ENCODE measurements around the gene SLC5A11. TPM values are rescaled to one million over a fixed set of nuclear protein-coding genes. Genes with fewer than 3 reads are reported as not detected.

SLC5A11 gene
- total RNA-seq, 2 experiments from 2014 or later, result 0.12 TPM; not detected in 1

DNA sequence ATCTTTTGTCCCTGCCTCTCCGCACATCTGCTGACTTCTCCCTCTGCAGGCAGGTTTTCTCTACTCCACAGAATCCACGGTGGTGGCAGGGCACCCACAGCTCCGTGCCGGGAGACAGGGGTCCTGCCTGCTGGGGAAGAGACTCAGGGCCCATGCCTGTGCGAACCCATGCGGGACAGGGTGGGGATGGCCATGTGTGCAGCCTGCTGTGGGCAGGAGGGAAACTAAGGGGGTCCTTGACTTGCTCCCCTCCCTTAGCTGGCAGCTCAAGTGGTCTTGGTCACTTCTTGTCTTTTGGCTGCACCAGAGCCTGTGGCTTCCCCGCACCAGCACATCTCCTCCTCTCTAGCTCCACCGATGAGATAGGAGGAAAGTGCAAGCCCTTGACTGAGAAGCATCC is 69.8 kb downstream of the SLC5A11 start:
- Mint-ChIP-seq H3K36me3 (peaks cover 5% of the 10 kb centered on the region), H3K4me1 (ENCODE audit: low read depth) (no peaks in the 10 kb centered on the region), H3K27ac (no peak overlapping the region), H3K9me3 (no peaks in the 10 kb centered on the region), H3K27me3 (no peaks in the 10 kb centered on the region), H3K4me3 (no peak overlapping the region)
- ChIA-PET POLR2A (interaction anchor here (0.6 kb wide), 1 partner anchor 315 kb away, joined by 3 read pairs; no protein-coding TSS in a partner anchor), CTCF (interaction anchor here (0.7 kb wide), 1 partner anchor 8 kb away, joined by 3 read pairs; no protein-coding TSS in a partner anchor)
- DNase-seq, result no peak
- intact Hi-C loops (cut with micrococcal nuclease), result no loop called here

DNA sequence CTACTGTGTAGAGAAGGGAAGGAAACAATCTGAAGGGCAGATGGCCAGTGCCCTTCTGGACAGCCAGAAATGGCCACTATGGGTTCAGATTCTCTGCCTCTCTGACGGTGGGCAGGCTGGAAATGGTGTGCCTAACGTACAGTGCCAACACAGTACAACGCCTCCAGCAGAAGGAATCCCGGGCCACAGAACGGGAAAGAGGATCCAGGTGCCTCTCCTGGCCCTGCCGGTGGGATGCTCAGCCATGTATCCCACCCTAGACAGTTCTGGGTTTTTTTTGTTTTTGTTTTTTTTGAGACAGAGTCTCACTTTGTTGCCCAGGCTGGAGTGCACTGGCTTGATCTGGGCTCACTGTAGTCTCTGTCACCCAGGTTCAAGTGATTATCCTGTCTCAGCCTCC is 71.5 kb downstream of the SLC5A11 start:
- Mint-ChIP-seq H3K27ac (no peak overlapping the region), H3K36me3 (peaks cover 11% of the 10 kb centered on the region), H3K4me3 (no peak overlapping the region), H3K4me1 (ENCODE audit: low read depth) (peaks cover 8% of the 10 kb centered on the region), H3K27me3 (no peaks in the 10 kb centered on the region), H3K9me3 (no peaks in the 10 kb centered on the region)
- intact Hi-C loops (cut with micrococcal nuclease), result no loop called here
- CTCF ChIA-PET, result no interaction called here
- POLR2A ChIA-PET, result no interaction called here
- DNase-seq, result no peak

- Mint-ChIP-seq H3K4me1 (ENCODE audit: low read depth) (peaks cover 9% of the 10 kb centered on the region), H3K27ac (no peak overlapping the region), H3K4me3 (no peak overlapping the region), H3K36me3 (peaks cover 13% of the 10 kb centered on the region), H3K9me3 (no peaks in the 10 kb centered on the region), H3K27me3 (no peaks in the 10 kb centered on the region)
- CTCF ChIA-PET, result no interaction called here
- intact Hi-C loops (cut with micrococcal nuclease), result no loop called here
- POLR2A ChIA-PET, result no interaction called here
- DNase-seq, result no peak
Observed at GRCh38 chr16:24917891-24918290, 72.1 kb downstream of the SLC5A11 start.

DNA sequence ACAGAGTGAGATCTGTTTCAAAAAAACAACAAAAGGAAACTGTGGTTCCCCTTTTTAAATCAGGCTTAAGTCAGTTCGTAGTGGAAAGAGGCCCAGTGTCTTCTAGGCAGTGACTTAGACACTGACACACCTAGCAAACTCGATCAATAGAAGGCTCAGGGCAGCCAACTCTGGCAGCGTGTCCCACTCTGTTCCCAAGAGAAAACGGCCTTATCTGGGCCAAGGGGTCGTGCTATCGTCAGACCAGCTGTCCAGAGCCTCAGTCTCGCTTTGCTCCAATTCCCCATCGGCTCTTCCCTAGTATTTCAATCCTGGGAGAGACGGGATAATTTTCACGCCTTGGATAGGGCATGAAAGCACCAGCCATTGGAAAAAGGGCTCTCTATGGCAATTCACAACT is 72.9 kb downstream of the SLC5A11 start:
- no peaks in the 10 kb centered on the region for H3K9me3 Mint-ChIP-seq
- H3K36me3 Mint-ChIP-seq, result peaks cover 15% of the 10 kb centered on the region
- no peak for DNase-seq
- H3K27ac Mint-ChIP-seq, result no peak overlapping the region
- no peak overlapping the region for H3K4me3 Mint-ChIP-seq
- H3K27me3 Mint-ChIP-seq, result no peaks in the 10 kb centered on the region
- intact Hi-C loops (cut with micrococcal nuclease), result no loop called here
- CTCF ChIA-PET, result no interaction called here
- POLR2A ChIA-PET, result interaction anchor here (0.7 kb wide), 1 partner anchor 76 kb away, joined by 3 read pairs; no protein-coding TSS in a partner anchor
- H3K4me1 Mint-ChIP-seq (ENCODE audit: low read depth), result peaks cover 10% of the 10 kb centered on the region

GRCh38 chr16:24919536-24919935 is 73.8 kb downstream of the SLC5A11 start:
- Mint-ChIP-seq H3K4me1 (ENCODE audit: low read depth) (peaks cover 10% of the 10 kb centered on the region), H3K9me3 (no peaks in the 10 kb centered on the region), H3K36me3 (peaks cover 15% of the 10 kb centered on the region), H3K27me3 (no peaks in the 10 kb centered on the region), H3K27ac (no peak overlapping the region), H3K4me3 (no peak overlapping the region)
- intact Hi-C loops (cut with micrococcal nuclease), result no loop called here
- CTCF ChIA-PET, result no interaction called here
- no peak for DNase-seq
- POLR2A ChIA-PET, result no interaction called here

DNA sequence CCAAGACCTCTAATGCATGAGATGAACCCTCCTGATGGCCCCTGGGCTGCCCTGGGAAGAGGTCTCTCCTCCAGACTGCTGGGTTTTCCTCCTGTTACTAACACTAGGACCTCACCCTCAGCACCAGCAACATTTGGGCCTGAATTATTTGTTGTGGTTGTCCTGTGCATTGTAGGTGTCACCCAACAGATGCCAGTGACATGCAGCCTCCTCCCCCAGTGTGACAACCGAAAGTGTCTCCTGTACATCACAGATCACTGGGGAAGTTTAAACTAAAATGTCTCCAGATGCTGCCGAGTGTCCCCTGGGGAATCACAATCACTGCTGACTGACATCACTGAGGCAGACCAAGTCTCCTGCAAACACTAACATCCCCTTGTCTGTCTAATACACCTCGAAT is 74.8 kb downstream of the SLC5A11 start:
- ChIA-PET POLR2A (no interaction called here), CTCF (no interaction called here)
- H3K27me3 Mint-ChIP-seq, result no peaks in the 10 kb centered on the region
- H3K36me3 Mint-ChIP-seq, result peaks cover 15% of the 10 kb centered on the region
- no peak overlapping the region for H3K27ac Mint-ChIP-seq
- peaks cover 10% of the 10 kb centered on the region for H3K4me1 Mint-ChIP-seq (ENCODE audit: low read depth)
- no peak overlapping the region for H3K4me3 Mint-ChIP-seq
- DNase-seq, result no peak
- no peaks in the 10 kb centered on the region for H3K9me3 Mint-ChIP-seq
- intact Hi-C loops (cut with micrococcal nuclease), result no loop called here

DNA sequence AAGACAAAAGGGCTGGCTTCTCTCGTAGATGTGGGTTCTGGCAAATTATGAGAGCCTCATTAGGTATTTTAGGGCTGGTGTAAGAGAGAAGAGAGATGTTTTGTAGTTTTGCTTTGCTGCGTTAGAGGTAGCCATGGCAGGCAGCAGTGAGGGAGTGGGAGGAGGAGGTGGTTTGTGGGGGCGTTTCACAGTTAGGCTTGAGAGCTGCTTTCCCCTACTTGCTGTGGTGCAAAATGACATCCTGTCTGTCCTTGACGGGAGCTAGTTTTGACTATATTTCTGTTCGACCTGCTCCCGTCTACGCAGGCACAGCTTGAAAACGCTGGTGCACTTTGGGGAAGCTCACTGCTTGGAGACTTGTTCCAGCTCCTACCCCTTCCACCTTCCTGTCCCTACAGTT is 75.5 kb downstream of the SLC5A11 start:
- CTCF ChIA-PET, result interaction anchor here (1.0 kb wide), 1 partner anchor 15 kb away, joined by 5 read pairs; no protein-coding TSS in a partner anchor
- H3K36me3 Mint-ChIP-seq, result peaks cover 15% of the 10 kb centered on the region
- H3K27me3 Mint-ChIP-seq, result no peaks in the 10 kb centered on the region
- POLR2A ChIA-PET, result no interaction called here
- H3K27ac Mint-ChIP-seq, result no peak overlapping the region
- intact Hi-C loops (cut with micrococcal nuclease), result no loop called here
- H3K9me3 Mint-ChIP-seq, result no peaks in the 10 kb centered on the region
- no peak overlapping the region for H3K4me3 Mint-ChIP-seq
- DNase-seq, result peak; percentile 16
- peaks cover 10% of the 10 kb centered on the region for H3K4me1 Mint-ChIP-seq (ENCODE audit: low read depth)

GRCh38 chr16:24925163-24925562 is 79.4 kb downstream of the SLC5A11 start:
- Mint-ChIP-seq H3K27ac (no peak overlapping the region), H3K4me1 (ENCODE audit: low read depth) (peaks cover 10% of the 10 kb centered on the region), H3K4me3 (no peak overlapping the region), H3K27me3 (no peaks in the 10 kb centered on the region), H3K36me3 (peaks cover 15% of the 10 kb centered on the region), H3K9me3 (no peaks in the 10 kb centered on the region)
- DNase-seq, result no peak
- CTCF ChIA-PET, result interaction anchor here (0.6 kb wide), 1 partner anchor 19 kb away, joined by 5 read pairs; no protein-coding TSS in a partner anchor
- intact Hi-C loops (cut with micrococcal nuclease), result no loop called here
- POLR2A ChIA-PET, result no interaction called here

- DNase-seq, result no peak
- intact Hi-C loops (cut with micrococcal nuclease), result no loop called here
- CTCF ChIA-PET, result no interaction called here
- no peaks in the 10 kb centered on the region for H3K9me3 Mint-ChIP-seq
- POLR2A ChIA-PET, result no interaction called here
- peaks cover 14% of the 10 kb centered on the region for H3K36me3 Mint-ChIP-seq
- H3K27me3 Mint-ChIP-seq, result no peaks in the 10 kb centered on the region
- H3K4me1 Mint-ChIP-seq (ENCODE audit: low read depth), result no peaks in the 10 kb centered on the region
- no peak overlapping the region for H3K27ac Mint-ChIP-seq
- no peak overlapping the region for H3K4me3 Mint-ChIP-seq
Observed at GRCh38 chr16:24929409-24929808, 83.6 kb downstream of the SLC5A11 start.

DNA sequence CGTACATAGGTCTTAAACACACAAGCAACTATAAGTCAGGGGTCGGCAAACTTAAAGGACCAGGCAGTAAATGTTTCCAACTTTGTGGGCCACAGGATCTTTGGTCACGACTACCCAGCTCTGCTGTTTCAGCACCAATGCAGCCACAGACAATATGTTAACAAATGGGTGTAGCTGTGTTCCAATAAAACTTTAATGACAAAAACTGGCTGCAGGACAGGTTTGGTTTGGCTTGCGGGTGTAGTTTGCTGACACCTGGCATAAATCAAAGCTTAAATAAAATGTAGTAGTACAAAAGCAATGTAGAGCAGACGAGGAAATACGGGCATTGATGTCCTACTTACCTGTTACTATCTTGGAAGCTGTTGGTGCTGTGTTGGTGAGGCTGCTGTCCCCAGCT is 84.7 kb downstream of the SLC5A11 start:
- H3K36me3 Mint-ChIP-seq, result peaks cover 19% of the 10 kb centered on the region
- no peaks in the 10 kb centered on the region for H3K27me3 Mint-ChIP-seq
- intact Hi-C loops (cut with micrococcal nuclease), result no loop called here
- no peaks in the 10 kb centered on the region for H3K4me1 Mint-ChIP-seq (ENCODE audit: low read depth)
- no peak for DNase-seq
- ChIA-PET CTCF (no interaction called here), POLR2A (no interaction called here)
- H3K4me3 Mint-ChIP-seq, result no peak overlapping the region
- H3K27ac Mint-ChIP-seq, result no peak overlapping the region
- H3K9me3 Mint-ChIP-seq, result no peaks in the 10 kb centered on the region

DNA sequence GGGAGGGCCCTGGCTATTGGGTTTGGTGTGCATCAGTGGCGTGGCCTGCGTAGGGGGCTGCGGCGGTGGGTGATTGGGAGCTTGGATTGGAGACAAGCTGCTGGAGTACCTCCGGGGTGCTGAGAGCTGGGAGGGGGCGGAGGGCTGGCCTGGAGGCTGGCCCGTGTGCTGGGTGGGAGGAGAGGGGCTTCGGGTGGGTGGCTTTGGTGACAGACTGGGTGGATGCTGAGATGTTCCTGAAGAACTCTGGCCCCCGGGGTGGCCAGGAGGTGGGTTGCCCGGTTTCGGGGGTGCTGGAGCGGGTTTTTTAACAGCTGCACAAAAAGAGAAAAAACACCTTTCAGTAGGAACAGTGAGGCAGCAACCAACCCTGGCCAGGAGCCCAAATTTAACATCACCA is 85.3 kb downstream of the SLC5A11 start:
- no peak overlapping the region for H3K27ac Mint-ChIP-seq
- H3K9me3 Mint-ChIP-seq, result no peaks in the 10 kb centered on the region
- ChIA-PET POLR2A (no interaction called here), CTCF (no interaction called here)
- no peaks in the 10 kb centered on the region for H3K27me3 Mint-ChIP-seq
- H3K4me1 Mint-ChIP-seq (ENCODE audit: low read depth), result no peaks in the 10 kb centered on the region
- no peak for DNase-seq
- intact Hi-C loops (cut with micrococcal nuclease), result no loop called here
- H3K36me3 Mint-ChIP-seq, result peaks cover 20% of the 10 kb centered on the region
- no peak overlapping the region for H3K4me3 Mint-ChIP-seq

DNA sequence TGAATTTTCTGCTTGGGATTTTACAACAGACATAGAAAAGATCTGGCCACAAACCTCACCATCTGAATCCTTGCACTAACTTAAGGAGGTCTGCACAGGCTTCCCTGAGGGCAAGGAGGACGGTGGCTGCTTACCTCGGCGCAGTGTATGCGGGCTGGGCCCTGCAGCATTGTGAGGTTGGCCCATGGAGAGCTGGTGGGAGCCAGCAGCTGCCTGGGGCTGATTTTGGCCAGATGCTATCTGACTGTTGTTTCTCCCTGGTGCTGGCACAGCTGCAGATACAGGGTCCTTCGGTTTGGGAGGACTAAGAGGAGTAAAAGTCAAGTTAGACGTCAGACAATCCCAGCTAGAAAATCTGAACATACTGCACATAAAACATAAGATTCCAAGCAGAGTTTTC is 89.6 kb downstream of the SLC5A11 start:
- Mint-ChIP-seq H3K36me3 (peaks cover 24% of the 10 kb centered on the region), H3K4me1 (ENCODE audit: low read depth) (peaks cover 8% of the 10 kb centered on the region), H3K27me3 (no peaks in the 10 kb centered on the region), H3K9me3 (no peaks in the 10 kb centered on the region), H3K27ac (no peak overlapping the region), H3K4me3 (no peak overlapping the region)
- ChIA-PET CTCF (no interaction called here), POLR2A (interaction anchor here (1.2 kb wide), 1 partner anchor 31 kb away, joined by 3 read pairs; no protein-coding TSS in a partner anchor)
- intact Hi-C loops (cut with micrococcal nuclease), result no loop called here
- DNase-seq, result no peak

GRCh38 chr16:24936151-24936550 is 90.4 kb downstream of the SLC5A11 start:
- peaks cover 28% of the 10 kb centered on the region for H3K36me3 Mint-ChIP-seq
- no peak overlapping the region for H3K27ac Mint-ChIP-seq
- H3K27me3 Mint-ChIP-seq, result no peaks in the 10 kb centered on the region
- intact Hi-C loops (cut with micrococcal nuclease), result no loop called here
- CTCF ChIA-PET, result no interaction called here
- H3K4me1 Mint-ChIP-seq (ENCODE audit: low read depth), result peaks cover 8% of the 10 kb centered on the region
- no peak overlapping the region for H3K4me3 Mint-ChIP-seq
- no peak for DNase-seq
- POLR2A ChIA-PET, result no interaction called here
- H3K9me3 Mint-ChIP-seq, result no peaks in the 10 kb centered on the region
